Glutamatergic neuron (in vitro differentiated cells): ENCODE measurements around the gene OR52B6. TPM values are rescaled to one million over a fixed set of nuclear protein-coding genes. Genes with fewer than 3 reads are reported as not detected.

Experiments
- DNase-seq: peaks from one replicate; pipeline ENCODE4 v3.0.0; 2022
- H3K27ac Mint-ChIP-seq: one replicate; pipeline ENCODE4 v1.8.0; 2020; ENCODE audit warnings: mild to moderate bottlenecking, mixed read lengths, inconsistent platforms; ENCODE audit not compliant: unreplicated experiment
- H3K27me3 Mint-ChIP-seq: one replicate; pipeline ENCODE4 v1.8.0; 2020; ENCODE audit warnings: mild to moderate bottlenecking, moderate library complexity, mixed read lengths, inconsistent platforms; ENCODE audit not compliant: unreplicated experiment
- H3K36me3 Mint-ChIP-seq: one replicate; pipeline ENCODE4 v1.8.0; 2020; ENCODE audit warnings: mild to moderate bottlenecking, mixed read lengths, inconsistent platforms; ENCODE audit not compliant: unreplicated experiment
- H3K4me1 Mint-ChIP-seq: one replicate; pipeline ENCODE4 v1.8.0; 2020; ENCODE audit warnings: mild to moderate bottlenecking, low read depth, mixed read lengths, inconsistent platforms; ENCODE audit not compliant: unreplicated experiment
- H3K4me3 Mint-ChIP-seq: one replicate; pipeline ENCODE4 v1.8.0; 2020; ENCODE audit warnings: mild to moderate bottlenecking, mixed read lengths, inconsistent platforms; ENCODE audit not compliant: unreplicated experiment
- H3K9me3 Mint-ChIP-seq: one replicate; pipeline ENCODE4 v1.8.0; 2020; ENCODE audit warnings: mild to moderate bottlenecking, moderate library complexity, mixed read lengths, inconsistent platforms; ENCODE audit not compliant: unreplicated experiment
- total RNA-seq: library from RNA; stranded (reverse); fragmentation: NEBNext Ultra II Directional; extraction: Animal tissue kit (Norgen Biotek cat#: 25700); gene quantifications from one replicate; pipeline ENCODE4 v1.2.1, GENCODE V29; 2021; ENCODE audit not compliant: unreplicated experiment
- TF ChIP-seq, protein P1 (sequence below): fragments of 200-600 bp; sonication (generic); IDR thresholded peaks from one replicate; pipeline ENCODE4 v1.5.0; 2021; ENCODE audit not compliant: partially characterized antibody, unreplicated experiment

OR52B6 gene
- total RNA-seq, 1 donor from 2014 or later = not detected

DNA sequence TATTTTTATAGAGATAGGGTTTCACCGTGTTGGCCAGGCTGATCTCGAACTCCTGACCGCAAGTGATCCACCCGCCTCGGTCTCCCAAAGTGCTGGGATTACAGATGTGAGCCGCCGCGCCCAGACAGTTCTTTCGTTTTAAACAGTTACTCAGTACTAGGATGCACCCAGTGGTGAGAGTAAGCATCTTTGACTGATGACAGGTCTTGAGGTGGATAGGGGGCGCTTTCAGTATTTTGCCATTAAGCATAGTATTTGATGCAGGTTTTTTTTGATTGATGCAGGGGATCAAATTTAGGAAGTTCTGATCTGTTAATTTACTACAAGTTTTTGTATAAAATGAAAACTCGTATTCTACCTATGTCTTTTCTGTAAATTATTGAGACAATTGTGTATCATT, 30.9 kb downstream of the OR52B6 start:
- Mint-ChIP-seq H3K27ac (no peak overlapping the region), H3K36me3 (no peaks in the 10 kb centered on the region), H3K4me3 (no peak overlapping the region), H3K27me3 (no peaks in the 10 kb centered on the region), H3K9me3 (no peaks in the 10 kb centered on the region), H3K4me1 (no peaks in the 10 kb centered on the region)
- no peak for DNase-seq
- TF ChIP-seq, protein P1, sequence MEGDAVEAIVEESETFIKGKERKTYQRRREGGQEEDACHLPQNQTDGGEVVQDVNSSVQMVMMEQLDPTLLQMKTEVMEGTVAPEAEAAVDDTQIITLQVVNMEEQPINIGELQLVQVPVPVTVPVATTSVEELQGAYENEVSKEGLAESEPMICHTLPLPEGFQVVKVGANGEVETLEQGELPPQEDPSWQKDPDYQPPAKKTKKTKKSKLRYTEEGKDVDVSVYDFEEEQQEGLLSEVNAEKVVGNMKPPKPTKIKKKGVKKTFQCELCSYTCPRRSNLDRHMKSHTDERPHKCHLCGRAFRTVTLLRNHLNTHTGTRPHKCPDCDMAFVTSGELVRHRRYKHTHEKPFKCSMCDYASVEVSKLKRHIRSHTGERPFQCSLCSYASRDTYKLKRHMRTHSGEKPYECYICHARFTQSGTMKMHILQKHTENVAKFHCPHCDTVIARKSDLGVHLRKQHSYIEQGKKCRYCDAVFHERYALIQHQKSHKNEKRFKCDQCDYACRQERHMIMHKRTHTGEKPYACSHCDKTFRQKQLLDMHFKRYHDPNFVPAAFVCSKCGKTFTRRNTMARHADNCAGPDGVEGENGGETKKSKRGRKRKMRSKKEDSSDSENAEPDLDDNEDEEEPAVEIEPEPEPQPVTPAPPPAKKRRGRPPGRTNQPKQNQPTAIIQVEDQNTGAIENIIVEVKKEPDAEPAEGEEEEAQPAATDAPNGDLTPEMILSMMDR = no peak

DNA sequence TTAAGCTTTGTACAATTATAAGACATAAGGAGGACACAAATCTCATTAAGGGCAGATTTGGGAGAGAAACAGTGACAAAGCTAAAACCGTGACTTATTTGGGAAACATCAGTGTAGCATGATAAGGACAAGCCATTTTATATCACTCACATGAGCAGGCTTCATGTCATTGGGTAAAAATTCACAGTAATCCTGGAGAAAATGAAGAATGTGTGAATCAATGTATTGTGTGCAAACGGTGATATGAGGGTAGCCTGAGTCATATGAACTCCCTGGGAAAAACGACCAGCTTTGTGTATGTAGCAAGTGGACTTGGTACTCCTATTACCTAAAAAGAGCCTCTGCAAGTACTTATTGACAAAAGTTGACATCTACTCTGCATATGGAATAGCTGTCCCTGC, 38.1 kb downstream of the OR52B6 start:
- no peak overlapping the region for H3K4me3 Mint-ChIP-seq
- TF ChIP-seq, protein P1 = no peak

DNA sequence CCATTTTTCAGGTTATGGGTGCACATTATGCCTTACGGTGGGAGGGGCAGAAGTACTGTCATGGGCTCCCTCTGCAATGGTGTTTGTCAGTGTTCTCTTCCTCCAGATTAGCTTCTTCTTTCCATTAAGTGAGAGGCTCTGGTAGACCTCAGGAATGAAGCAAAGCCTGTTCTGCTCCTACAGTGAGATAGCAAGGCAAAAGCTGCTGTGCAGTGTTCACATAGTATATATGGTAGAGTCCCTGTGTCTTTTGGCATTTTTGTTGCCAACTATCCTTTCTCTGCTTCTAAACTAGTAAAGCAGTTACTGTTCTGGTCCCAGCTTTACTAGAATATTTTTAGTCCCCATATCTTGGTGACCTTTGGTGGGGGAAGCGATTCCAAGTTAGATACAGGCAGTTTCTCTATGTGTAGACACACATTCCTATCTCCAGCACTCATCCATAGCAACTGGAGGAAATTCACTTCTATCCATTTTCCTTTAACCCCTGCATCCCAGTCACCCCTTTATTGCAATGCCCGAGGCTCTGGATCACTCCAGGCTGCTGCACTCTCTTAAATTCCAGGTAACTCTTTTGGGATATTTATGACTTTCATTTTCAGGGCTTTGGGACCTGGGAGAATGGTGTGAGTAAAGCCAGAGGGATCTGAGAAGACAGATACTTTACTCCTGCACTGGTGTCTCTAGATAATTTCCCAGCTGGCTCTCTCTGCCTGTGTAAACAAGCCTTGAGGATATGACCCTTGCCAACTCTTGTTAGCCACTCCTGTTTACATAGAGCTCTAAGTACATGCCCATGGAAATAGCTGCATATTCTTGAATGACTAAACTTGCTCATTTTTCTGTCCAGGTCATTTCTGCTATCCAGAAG, 40.2 kb downstream of the OR52B6 start:
- DNase-seq = no peak
- no peaks in the 10 kb centered on the region for H3K9me3 Mint-ChIP-seq
- no peak overlapping the region for H3K27ac Mint-ChIP-seq
- no peaks in the 10 kb centered on the region for H3K36me3 Mint-ChIP-seq
- H3K27me3 Mint-ChIP-seq = no peaks in the 10 kb centered on the region
- TF ChIP-seq, protein P1 = no peak
- no peaks in the 10 kb centered on the region for H3K4me1 Mint-ChIP-seq
- no peak overlapping the region for H3K4me3 Mint-ChIP-seq

More for the DNA sequence above, 38.1 kb downstream of the OR52B6 start:
- Mint-ChIP-seq H3K36me3 (no peaks in the 10 kb centered on the region), H3K4me1 (no peaks in the 10 kb centered on the region), H3K9me3 (no peaks in the 10 kb centered on the region), H3K27me3 (no peaks in the 10 kb centered on the region), H3K27ac (no peak overlapping the region)
- DNase-seq = no peak

DNA sequence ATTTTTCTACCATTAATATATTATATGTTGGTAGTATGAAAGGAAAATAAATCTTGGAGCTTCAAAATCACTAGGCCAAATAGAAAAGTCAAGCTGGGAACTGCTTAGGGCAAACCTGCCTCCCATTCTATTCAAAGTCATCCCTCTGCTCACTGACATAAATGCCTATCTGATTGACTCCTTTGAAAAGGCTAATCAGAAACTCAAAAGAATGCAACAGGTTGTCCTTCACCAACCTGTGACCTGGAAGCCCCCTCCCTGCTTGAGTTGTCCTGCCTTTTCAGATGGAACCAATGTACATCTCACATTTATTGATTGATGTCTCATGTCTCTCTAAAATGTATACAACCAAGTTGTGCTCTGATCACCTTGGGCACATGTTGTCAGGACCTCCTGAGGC, 40.9 kb downstream of the OR52B6 start:
- no peaks in the 10 kb centered on the region for H3K9me3 Mint-ChIP-seq
- no peaks in the 10 kb centered on the region for H3K4me1 Mint-ChIP-seq
- no peak overlapping the region for H3K27ac Mint-ChIP-seq
- H3K27me3 Mint-ChIP-seq = no peaks in the 10 kb centered on the region
- H3K4me3 Mint-ChIP-seq = no peak overlapping the region
- TF ChIP-seq, protein P1 = no peak
- H3K36me3 Mint-ChIP-seq = no peaks in the 10 kb centered on the region
- DNase-seq = no peak

DNA sequence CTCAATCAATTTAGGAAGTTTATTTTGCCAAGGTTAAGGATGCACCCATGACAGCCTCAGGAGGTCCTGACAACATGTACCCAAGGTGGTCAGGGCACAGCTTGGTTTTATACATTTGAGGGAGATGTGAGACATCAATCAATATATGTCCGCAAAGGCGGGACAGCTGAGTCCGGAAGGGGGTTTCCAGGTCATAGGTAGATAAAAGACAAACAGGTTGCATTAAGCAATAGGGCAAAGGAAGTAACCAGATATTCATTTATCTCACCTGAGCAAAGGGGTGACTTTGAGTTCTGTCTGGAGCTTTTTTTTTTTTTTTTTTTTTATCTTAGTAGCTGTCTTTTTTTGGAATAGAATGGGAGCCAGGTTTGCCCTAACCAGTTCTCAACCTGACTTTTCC, 42.1 kb downstream of the OR52B6 start:
- H3K27ac Mint-ChIP-seq = no peak overlapping the region
- TF ChIP-seq, protein P1 = no peak
- H3K4me3 Mint-ChIP-seq = no peak overlapping the region
- no peak for DNase-seq
- no peaks in the 10 kb centered on the region for H3K36me3 Mint-ChIP-seq
- no peaks in the 10 kb centered on the region for H3K4me1 Mint-ChIP-seq
- no peaks in the 10 kb centered on the region for H3K9me3 Mint-ChIP-seq
- H3K27me3 Mint-ChIP-seq = no peaks in the 10 kb centered on the region
